Measurements from ENCODE around the gene GPRC5B.

Gene GPRC5B

DNA sequence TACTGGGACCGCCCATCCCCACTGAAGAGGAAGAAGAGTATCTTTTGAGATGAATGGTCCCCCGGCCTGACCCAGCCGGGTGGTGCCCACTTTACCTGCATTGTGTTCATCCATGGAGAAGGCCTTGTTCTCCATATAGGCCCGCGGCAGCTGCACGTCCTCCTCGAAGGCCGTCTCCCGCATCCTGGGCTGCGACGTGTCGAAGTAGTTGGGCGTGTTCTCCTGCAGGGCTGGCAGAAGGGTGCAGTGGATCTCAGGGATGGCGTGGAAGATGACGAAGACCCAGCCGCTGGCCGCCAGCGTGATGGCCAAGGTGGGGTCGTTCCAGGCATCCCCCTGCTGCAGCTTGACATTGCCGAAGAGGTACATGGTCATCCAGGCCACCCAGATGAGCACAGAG is 12.9 kb downstream of the GPRC5B start:
- no peak for DNase-seq (ENCODE audit: low spot score)

DNA sequence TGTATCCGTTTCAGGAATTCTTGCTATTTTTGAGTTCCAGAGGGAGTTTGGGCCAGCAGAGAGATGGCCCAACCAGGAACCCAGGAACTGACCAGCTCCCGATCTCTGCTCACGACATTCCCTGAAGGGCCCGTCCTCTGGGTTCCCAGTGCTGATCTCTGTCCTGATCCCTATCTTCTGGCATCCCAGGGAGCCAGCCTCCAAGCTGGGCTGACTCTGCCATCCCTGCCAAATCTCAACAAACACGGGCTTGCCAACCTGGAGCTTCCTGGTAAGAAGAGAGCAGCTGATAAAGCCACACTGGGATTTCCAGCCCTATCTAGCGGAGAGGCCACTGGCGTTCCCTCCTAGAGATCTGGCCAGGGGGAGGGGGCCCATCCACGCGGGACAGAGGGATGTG is 16.2 kb downstream of the GPRC5B start:
- no peak for DNase-seq (ENCODE audit: low spot score)

DNA sequence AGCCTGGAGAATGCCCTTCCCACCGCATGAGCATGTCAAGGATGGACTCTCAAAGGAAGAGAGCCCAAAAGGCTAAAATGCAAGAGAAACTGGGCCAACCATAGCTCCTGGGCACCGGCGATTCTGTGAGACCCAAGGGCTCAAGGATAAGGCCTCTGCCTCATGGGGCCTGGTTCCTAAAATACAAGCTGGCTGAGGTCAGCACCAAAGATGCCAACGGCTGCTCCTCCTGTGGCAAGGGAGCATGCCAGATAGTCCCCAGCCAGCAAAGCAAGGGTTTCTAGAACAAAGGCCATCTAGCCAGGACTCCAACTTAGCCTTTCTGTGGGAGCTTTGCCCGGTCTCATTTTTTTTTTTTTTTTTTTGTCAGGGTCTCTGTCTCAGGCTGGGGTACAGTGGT is 20.1 kb downstream of the GPRC5B start:
- no peak for DNase-seq (ENCODE audit: low spot score)

DNA sequence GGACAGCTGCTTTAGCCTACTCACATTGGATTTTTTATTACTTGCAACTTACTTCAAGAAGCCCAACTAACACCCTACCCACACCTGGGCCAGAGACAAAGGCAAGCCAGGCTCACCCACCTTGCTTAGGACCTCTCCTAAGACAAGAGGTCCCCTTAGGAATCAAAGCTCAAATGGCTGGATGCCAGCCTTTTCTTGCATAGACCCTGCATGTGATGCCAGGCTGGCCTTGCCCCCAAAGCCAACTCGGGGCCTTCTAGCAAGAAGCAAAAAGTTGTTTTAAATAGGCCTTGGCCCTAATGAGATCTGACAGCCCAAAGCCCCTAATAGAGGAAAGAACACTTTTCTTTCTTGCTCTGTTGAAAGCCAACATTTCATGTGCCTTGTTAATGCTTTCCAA is 20.7 kb downstream of the GPRC5B start:
- DNase-seq (ENCODE audit: low spot score): no peak

DNA sequence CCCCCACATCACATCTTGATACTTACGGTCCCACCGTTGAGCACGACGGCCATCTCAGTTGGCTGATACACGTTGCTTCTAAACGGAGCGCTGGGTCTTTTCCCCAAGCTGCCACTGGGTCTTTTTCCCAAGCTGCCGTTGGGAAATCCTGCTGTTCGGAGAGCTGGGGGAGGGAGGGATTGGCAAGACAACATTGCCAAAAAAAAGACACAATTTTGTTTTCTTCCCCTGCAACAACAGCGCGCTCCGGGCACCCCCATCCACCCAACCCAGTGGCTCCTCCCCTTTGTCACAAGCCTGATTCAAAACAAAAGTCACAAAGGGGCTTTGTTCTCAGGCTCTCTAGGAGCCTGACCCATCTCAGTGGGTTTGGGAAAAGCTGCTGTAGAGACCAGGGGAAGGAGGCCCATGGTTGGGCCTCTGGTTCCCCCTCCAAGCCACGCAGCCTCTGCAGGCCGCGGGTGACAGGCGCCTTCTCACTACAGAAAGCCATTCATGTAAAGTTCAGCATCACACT is 22.8 kb downstream of the GPRC5B start:
- no peak for DNase-seq (ENCODE audit: low spot score)

DNA sequence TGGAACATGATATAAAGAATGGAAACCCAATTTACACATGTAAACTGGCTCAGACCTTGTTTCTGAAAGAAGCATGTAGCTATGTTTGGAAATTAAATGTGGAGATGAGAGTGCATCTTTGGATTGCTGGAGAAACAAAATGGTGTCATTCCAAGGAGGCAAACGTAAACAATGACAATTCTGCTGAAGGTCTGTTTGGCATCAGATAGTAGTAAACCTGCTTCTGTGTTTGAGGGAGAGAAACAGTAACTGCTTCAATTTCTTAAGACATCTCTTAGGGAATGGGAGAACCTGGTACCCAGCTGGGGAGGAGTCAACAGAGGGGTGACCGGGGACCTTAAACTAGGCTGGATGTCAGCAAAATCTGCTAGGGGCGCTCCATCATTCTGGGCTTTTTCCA is 23.5 kb downstream of the GPRC5B start:
- no peak for DNase-seq (ENCODE audit: low spot score)

DNA sequence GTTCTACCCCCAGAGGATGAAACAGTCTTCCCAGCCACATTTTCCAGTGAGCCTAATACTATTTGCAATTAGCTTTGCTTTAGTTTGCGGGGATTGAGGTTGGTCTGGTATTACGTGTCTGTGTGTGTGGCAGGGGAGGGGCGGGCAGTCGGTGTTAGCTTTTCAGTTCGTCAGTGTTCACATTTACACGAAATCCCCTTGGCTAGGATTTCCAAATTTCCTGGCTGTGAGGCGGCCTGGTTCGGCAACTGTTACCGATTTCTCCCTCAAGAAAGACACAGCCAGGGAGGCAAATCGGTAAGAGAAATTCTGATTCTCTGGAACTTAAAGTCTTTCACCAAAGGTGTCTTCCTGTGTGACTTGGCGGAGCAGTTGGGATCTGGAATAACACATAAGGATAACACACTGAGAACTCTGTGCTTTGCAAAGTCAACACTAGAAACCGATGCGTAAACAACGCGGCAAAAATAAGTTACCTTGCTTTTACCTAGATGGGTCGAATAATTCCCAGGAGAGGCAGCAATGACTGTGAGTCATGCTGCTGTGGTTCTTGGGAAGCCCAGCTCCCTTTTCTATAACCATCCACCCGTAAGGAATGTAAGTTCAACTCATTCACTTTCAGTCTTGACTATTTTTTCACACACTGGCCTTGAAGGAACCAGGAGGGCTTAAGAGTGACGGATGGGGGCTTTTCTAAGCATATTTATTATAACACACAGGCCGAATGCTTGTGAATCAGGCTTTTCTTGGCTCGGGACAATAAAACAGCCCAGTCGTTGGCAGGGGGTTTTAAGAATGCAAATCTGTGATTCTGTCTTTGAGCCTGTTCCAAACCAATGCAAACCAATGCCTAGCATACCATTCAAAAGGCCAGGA is 24.2 kb downstream of the GPRC5B start:
- no peak for DNase-seq (ENCODE audit: low spot score)

DNA sequence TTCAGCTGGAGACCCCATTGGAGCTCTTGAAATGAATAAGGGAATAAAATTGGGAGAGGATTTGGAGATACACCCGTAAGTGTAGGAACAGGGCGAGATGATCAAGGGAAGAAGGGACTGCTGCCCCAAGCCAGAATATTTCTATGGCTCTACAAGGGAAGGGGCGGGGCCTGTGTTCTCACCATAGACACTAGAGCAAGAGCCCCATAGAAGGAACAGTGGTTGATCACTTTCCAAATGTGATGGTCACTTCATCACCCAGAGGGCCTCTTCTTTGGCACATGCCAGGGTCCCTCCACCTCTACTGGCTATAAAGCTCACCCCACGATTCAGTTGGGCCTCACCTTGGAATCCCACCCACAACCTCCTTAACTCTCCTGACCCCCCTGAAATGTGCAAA is 25.0 kb downstream of the GPRC5B start:
- DNase-seq (ENCODE audit: low spot score): no peak

DNA sequence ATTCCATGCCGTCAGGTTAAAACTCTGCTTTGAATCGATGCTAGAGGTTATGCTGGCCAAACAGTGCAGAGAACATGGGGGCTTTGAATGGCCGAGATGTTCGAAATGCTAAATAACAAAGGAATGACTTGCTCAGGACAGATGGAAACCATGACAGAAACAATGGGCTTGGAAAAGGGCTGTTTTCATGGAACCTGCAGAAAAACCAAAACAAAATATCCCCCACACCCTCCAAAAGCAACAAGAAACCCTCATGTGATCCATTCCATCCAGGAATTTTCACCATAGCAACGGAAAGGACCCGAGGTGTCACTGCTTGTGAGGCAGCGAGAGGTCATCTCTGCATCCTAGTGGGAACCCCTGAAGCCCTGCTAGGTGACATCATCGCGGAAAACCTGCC is 25.5 kb downstream of the GPRC5B start:
- no peak for DNase-seq (ENCODE audit: low spot score)

DNA sequence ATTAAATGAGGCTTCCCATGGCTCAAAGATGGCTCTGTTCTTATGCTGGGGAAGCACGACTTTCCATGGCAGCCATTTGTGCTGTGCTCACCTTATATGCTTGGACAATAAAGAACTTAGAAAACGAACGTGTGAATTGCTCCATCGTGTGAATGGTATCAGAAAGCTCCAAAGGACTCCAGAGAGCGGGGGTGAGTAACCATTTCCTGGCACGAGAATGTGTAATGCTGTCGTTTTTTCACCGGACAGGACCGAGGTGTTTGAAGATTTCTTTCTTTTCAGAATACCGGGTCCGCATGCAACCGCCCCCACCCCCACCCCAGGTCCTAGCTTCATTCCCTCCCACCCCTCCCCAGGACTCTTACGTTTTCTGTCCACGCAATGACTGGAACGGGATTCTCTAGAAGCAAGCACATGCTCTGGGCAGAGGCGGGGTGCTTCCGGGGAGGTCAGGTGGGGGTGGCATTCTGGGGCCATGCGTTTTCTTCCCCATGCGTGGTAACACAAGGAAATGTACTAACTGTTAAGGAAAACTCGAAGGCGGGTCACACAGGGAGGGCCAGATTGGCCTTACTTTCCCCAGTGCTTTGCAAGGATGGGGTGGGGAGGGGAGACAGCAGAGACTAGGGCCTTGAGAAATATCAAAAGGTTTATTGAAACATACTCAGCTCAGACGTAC is 26.2 kb downstream of the GPRC5B start:
- no peak for DNase-seq (ENCODE audit: low spot score)

DNA sequence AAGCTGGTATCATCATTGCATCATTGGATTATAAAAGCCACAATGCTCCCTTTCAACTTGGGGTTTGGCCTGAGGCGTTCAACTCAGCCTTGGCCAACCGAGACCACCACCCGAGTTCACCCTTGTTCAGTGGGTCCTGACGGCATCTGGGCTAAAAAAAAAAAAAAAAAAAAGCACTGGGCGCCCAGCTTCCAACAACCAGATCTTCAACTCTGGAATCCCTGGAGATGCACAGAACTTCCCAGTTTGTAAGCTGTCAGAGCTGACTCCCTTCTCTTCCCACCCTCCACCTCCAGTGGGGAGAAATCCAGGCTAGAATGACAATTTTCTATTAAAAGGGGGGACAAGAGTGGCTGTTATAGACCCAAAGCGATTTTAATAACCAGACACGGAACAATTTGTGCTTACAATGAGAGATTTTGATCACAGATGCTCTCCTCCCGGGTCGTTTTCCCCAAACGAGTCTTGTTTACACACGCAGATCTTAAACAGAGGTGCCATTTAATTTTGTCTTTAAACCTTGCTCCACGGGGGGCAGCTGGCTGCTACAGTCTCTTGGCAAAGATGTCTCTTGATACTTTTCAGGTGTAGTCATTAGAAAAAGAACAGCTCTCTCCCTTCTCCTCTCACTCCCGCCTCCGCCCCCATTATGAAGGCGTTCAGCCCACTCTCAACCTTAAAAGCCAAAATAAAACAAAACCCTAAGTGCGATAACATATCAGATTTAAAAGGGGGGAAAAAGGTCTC is 26.9 kb downstream of the GPRC5B start:
- no peak for DNase-seq (ENCODE audit: low spot score)

DNA sequence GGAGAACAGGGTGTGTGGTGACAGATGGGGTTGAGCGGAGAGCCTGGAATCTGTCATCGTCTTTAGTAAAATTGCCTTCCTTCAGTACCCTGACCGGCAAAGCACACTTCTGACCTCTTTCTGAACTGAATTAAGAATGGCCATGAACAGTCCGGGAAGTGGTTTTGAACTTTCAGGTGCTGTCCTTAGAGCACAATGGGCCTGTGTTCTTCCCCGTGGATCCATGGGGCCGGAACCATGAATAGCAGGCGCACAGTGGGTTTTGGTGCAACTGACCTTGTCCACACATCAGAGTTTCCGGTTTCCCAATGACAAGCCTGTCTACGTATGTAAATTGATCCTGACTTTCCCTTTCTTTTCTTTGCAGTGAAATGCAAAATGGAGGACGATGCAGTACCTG is 28.5 kb downstream of the GPRC5B start:
- no peak for DNase-seq (ENCODE audit: low spot score)

DNA sequence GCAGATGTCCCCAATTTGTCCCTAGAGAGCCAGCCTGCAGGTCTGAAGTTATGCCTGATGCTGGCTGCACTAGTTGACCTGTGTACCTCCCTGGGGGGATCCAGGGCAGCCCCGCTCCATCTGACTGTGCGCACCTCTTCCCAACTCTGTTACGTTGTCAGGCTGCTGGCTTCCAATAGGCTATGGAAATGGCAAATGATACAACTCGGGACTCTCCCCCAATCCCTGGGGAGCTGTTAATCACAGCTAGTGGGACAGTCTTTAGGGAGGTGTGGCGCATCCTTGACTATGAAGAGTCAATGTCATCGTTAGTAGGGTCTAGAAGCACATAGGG is 30.1 kb downstream of the GPRC5B start:
- DNase-seq (ENCODE audit: low spot score): no peak

DNA sequence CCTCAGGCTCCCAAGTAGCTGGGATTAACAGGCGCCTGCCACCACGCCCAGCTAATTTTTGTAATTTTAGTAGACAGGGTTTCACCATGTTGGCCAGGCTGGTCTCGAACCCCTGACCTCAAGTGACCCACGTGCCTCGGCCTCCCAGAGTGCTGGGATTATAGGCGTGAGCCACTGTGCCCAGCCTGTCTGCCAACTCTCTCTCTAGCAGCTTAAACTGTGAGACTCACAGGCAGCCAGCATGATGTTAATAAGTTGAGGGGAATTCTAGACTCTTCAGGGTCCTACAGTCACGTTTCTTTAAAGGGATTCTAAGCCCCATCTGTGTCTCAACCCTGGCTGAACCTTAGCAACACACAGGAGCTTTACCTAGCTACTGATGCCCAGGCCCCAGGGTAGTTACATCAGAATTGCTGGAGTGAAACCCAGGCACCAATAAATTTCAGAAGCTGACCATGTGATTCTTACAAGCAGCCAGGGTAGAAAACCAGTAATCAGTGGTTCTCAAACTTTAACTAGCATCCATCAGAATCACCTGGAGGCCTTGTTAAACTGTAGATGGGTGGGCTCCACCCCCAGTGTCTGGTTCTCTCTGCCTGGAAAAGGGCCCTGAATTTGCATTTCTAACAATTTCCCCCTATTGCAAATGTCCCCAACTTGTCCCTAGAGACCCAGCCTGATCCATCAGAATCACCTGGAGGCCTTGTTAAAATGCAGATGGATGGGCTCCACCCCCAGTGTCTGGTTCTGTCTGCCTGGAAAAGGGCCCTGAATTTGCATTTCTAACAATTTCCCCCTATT is 30.7 kb downstream of the GPRC5B start:
- DNase-seq (ENCODE audit: low spot score): no peak

DNA sequence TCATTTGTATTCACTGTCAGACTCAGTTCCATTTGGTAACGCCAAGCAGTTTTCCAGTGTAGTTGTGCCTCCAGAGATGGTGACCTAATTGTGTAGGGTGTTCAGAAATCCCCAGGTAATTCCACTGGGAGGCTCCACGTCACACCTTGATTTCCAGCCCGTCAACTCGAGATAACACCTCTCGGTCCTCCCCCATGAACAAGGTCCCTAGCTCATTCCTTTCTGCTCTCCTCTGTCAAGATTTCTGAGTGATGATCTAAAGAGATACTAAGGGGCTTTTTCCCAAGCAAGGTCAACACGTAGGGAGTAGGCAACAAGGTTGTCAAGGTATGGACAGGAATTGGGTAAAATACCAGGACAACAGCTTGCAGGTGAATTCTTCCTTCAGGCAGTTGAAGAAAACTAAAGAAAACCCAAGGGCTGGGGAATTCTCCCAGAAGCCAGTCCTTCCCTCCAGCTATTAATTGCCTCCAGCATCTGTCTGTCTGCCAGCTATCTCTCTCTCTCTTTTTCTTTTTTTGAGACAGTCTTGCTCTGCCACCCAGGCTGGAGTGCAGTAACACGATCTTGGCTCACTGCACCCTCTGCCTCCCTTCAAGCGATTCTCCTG is 31.4 kb downstream of the GPRC5B start:
- DNase-seq (ENCODE audit: low spot score): no peak

DNA sequence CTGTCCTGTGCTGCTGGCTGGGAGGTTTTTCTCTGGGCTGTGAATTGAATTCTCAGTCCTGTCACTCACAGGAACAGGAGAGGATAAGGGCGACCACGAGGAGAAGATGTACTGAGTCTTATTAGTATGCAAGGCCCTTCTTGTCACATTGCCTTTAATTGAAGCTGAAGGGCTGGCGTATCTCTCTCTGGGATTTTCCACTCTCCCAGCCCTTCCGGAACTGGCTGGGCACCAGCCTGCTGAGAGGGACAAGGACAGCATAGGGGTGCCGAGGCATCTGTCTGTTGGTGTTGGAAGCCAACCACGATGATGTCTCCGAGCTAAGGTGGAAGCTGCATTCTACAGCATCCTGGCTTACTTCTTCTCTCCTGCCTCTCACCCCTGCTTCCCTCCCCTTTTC is 33.2 kb downstream of the GPRC5B start:
- no peak for DNase-seq (ENCODE audit: low spot score)

DNA sequence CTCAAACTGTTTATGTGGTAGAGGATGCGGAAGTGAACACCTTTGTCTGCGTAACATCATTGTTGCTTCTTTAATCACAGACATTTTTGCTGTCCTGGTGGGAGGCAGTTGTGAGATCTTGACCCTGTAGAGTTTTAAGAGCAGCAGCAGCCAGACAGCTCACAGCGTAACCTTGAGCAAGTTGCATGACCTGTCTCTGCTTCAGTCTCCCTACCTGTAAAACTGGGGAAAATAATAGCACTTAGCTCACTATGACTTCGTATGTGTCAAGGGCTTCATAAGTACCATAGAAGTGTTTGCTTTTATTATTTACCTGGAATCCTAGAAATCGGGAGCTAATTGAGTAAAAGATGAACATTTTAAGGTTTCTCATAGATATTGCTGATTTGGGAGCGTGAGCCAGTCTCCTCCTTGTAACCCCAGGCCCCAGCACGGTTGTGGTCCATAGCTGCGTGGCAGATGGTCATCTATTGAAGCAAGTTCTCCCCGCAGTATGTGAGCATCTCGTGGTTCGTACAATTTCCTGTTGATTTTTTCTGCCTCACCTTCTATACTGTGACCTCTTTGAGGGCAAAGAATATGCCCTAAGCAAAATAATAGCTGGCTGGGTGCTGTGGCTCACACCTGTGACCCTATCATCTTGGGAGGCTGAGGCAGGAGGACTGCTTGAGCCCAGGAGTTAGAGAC is 34.4 kb downstream of the GPRC5B start:
- DNase-seq (ENCODE audit: low spot score): no peak

DNA sequence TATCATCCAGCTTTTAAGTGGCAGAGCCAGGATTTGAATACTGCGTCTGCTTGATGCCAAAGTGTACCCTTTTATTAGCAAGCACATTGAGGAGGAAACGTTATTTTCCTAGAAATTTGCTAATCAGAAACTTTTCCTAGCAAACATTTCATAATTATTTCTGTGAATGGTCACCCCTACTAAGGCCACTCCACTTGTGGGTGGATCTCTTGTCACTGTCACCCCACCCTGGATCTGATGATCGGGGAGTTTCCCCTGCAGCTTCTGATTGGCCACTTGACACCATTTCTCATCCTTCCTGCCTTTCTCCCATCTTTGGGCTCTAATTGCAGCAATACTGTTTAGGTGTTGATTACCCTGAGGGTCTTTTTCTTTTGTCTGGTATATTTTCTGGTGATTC is 35.9 kb downstream of the GPRC5B start:
- DNase-seq (ENCODE audit: low spot score): no peak

DNA sequence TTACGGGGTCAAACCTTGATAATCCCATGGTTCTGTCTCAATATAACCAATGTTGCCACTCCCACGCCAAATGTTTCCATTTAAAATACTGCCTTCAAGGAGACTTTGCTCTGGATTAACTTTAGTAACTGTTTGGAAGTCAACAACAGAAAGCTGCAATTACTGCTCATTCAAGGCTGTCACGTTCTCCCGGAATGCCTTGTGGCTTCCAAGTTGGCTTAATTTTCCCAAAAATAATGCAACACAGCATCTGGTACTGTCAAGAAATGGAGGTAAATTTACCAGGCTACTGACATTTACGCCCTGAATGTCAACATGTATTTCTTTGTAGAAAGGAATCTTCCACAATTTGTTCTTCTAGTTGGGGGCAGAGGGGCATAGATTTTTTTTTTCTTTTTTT is 38.2 kb downstream of the GPRC5B start:
- no peak for DNase-seq (ENCODE audit: low spot score)

DNA sequence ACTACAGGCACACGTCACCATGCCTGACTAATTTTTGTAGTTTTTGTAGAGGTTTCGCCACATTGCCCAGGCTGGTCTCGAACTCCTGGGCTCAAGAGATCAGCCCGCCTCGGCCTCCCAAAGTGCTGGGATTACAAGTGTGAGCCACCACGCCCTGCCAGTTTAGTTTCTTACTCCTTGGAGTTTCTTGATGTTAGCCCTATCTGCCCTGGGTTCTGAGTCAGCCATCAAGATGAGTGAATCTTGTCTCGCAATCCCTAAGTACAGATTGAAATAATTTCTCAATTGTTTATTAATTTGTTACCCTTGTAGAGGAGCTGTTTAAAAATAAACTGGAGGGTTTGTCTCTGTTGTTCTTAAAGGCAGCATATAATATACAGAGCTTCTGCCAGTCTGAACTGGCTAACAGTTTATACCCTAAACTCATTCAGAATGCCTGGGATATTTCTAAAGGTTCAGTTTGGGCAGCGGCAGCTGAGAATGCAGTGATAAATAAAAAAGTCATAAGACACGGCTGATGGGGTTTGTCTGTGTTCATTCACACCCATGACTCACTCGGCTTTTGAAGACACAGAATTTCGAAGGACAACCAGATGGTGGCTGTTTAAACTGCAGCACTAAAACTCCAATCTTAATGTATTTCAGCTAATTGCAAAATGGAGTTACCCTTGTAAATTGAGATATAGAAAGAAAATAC is 39.6 kb downstream of the GPRC5B start:
- peak; percentile 16 for DNase-seq (ENCODE audit: low spot score)

Data from RKO (cell line).